ENCODE measurements around the gene SNX13.

DNA sequence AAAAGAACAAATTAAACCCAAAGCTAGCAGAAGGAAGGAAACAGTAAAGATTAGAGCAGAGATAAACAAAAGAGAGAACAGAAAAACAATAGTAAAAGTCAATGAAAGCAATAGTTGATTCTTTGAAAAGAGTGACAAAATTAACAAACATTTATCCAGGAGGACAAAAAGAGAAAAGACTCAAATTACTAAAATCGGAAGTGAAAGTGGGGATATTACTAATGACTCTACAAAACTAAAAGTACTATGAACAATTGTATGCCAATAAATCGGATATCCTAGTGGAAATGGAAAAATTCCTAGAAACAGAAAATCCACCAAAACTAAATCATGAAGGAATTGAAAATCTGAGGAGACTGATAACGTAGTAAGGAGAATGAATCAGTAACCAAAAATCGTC lies 96.3 kb downstream of the SNX13 start:
- TF ChIP-seq, protein P1, sequence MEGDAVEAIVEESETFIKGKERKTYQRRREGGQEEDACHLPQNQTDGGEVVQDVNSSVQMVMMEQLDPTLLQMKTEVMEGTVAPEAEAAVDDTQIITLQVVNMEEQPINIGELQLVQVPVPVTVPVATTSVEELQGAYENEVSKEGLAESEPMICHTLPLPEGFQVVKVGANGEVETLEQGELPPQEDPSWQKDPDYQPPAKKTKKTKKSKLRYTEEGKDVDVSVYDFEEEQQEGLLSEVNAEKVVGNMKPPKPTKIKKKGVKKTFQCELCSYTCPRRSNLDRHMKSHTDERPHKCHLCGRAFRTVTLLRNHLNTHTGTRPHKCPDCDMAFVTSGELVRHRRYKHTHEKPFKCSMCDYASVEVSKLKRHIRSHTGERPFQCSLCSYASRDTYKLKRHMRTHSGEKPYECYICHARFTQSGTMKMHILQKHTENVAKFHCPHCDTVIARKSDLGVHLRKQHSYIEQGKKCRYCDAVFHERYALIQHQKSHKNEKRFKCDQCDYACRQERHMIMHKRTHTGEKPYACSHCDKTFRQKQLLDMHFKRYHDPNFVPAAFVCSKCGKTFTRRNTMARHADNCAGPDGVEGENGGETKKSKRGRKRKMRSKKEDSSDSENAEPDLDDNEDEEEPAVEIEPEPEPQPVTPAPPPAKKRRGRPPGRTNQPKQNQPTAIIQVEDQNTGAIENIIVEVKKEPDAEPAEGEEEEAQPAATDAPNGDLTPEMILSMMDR (IDR thresholded peaks at IDR 0.05) = no peak
- TF ChIP-seq POLR2A (IDR thresholded peaks at IDR 0.05) = no peak
